HCT116 (cell line): ENCODE results near the gene ISG20. TPM values are rescaled to one million over a fixed set of nuclear protein-coding genes. Genes with fewer than 3 reads are reported as not detected.

Source experiments
- ATAC-seq: fragments of 200-7000 bp; cut with Tn5 transposase; 2 replicates; pipeline ENCODE4 v1.9.1; 2020; ENCODE audit warnings: mild to moderate bottlenecking, moderate library complexity
- BruUV-seq: library from RNA; stranded (reverse); fragments of 400-500 nt; replicated peaks from 2 replicates; lab custom pipeline; 2021; lab: Mats Ljungman, UMichigan
- CTCF ChIA-PET: fragments of 300-600 bp; sonication (Branson Sonifier 250); formaldehyde crosslinking; loops from one replicate; lab custom pipeline; 2021; ENCODE audit warnings: antibody characterized with exemption; lab: Charles Lee
- POLR2A ChIA-PET: fragments of 300-600, 350-600 bp; sonication (Branson Sonifier 250); formaldehyde crosslinking; loops from one replicate; lab custom pipeline; 2021; ENCODE audit warnings: antibody characterized with exemption; lab: Charles Lee
- RAD21 ChIA-PET, 2 experiments: fragments of 300-600 bp; sonication (Branson Sonifier 250); formaldehyde crosslinking; loops; one replicate each; lab custom pipeline; 2023; ENCODE audit warnings: low total read pairs in 2 of 2; ENCODE audit not compliant: uncharacterized antibody in 2 of 2, unreplicated experiment in 2 of 2, low non-redundant PET in 1 of 2; lab: Charles Lee
- DNase-seq: peaks from one replicate; pipeline ENCODE4 v3.0.0-alpha.2; 2010; ENCODE audit warnings: low read depth, low spot score
- H2AFZ ChIP-seq: fragments of 200-600 bp; shearing (Covaris generic), sonication (generic); 2 replicates; pipeline ENCODE4 v1.6.1; 2017; ENCODE audit warnings: low read depth, mixed run types, mixed read lengths, antibody characterized with exemption, low read length; ENCODE audit not compliant: poor library complexity, severe bottlenecking
- H3K27ac ChIP-seq: 2 replicates; pipeline ENCODE4 v1.5.1; 2012; ENCODE audit warnings: low read depth, low read length
- H3K27me3 ChIP-seq: fragments of 200-600 bp; sonication (generic); 2 replicates; pipeline ENCODE4 v1.6.1; 2016; ENCODE audit warnings: mixed run types, low read length, mixed read lengths; ENCODE audit not compliant: insufficient read depth
- H3K36me3 ChIP-seq, 2 experiments: fragments of 200-500 bp in 1 of 2; fragments of 200-600 bp in 1 of 2; sonication (Bioruptor generic) in 1 of 2; sonication (generic) in 1 of 2; 2 replicates each; pipeline versions ENCODE4 v1.5.1 to v1.6.1; 2014 to 2016; ENCODE audit warnings: low read length in 2 of 2, inconsistent platforms in 1 of 2, mixed read lengths in 1 of 2, mixed run types in 1 of 2; ENCODE audit not compliant: insufficient read depth in 2 of 2, control insufficient read depth in 1 of 2
- H3K4me1 ChIP-seq, 2 experiments: fragments of 200-600 bp in 1 of 2; sonication (generic) in 1 of 2; 2 replicates each; pipeline versions ENCODE4 v1.5.1 to v1.6.1; 2012 to 2017; ENCODE audit warnings: low read length in 2 of 2, inconsistent platforms in 1 of 2, mild to moderate bottlenecking in 1 of 2, mixed read lengths in 1 of 2, mixed run types in 1 of 2, moderate library complexity in 1 of 2; ENCODE audit not compliant: insufficient read depth in 2 of 2, control insufficient read depth in 1 of 2
- H3K4me2 ChIP-seq: fragments of 200-600 bp; sonication (generic); 2 replicates; pipeline ENCODE4 v1.6.1; 2017; ENCODE audit warnings: mixed run types, low read length, mixed read lengths
- H3K4me3 ChIP-seq, 2 experiments: fragments of 200-600 bp in 1 of 2; sonication (generic) in 1 of 2; replicated peaks in 1 of 2; 2 replicates each; pipeline ENCODE4 v1.5.1; 2011 to 2016; ENCODE audit warnings: low read length in 2 of 2, control low read depth in 1 of 2, low read depth in 1 of 2, mild to moderate bottlenecking in 1 of 2, mixed read lengths in 1 of 2, mixed run types in 1 of 2
- H3K79me2 ChIP-seq: fragments of 200-600 bp; sonication (generic); 2 replicates; pipeline ENCODE4 v1.6.1; 2017; ENCODE audit warnings: mild to moderate bottlenecking, mixed run types, low read length, moderate library complexity, mixed read lengths; ENCODE audit not compliant: insufficient read depth
- H3K9ac ChIP-seq: fragments of 200-600 bp; sonication (generic); 2 replicates; pipeline ENCODE4 v1.6.1; 2016; ENCODE audit warnings: low read length, mixed read lengths
- H3K9me2 ChIP-seq: fragments of 200-600 bp; sonication (generic), shearing (Covaris generic); 2 replicates; pipeline ENCODE4 v1.6.1; 2017; ENCODE audit warnings: mixed run types, mild to moderate bottlenecking, moderate library complexity; ENCODE audit not compliant: insufficient read depth
- H3K9me3 ChIP-seq, 2 experiments: fragments of 200-500 bp in 1 of 2; fragments of 200-600 bp in 1 of 2; sonication (Bioruptor generic) in 1 of 2; sonication (generic) in 1 of 2; 2 replicates each; pipeline ENCODE4 v1.6.1; 2014 to 2017; ENCODE audit warnings: low read length in 2 of 2, mixed read lengths in 2 of 2, inconsistent platforms in 1 of 2, low read depth in 1 of 2, mild to moderate bottlenecking in 1 of 2, mixed run types in 1 of 2, moderate library complexity in 1 of 2; ENCODE audit not compliant: control insufficient read depth in 1 of 2, insufficient read depth in 1 of 2
- H4K20me1 ChIP-seq: fragments of 200-600 bp; sonication (generic), shearing (Covaris generic); 2 replicates; pipeline ENCODE4 v1.6.1; 2017; ENCODE audit warnings: mixed run types, mild to moderate bottlenecking, moderate library complexity; ENCODE audit not compliant: insufficient read depth
- ATF3 ChIP-seq: IDR thresholded peaks from 2 replicates; pipeline ENCODE4 v1.6.1; 2012
- CEBPB ChIP-seq: IDR thresholded peaks from 2 replicates; pipeline ENCODE4 v1.6.1; 2012; ENCODE audit warnings: low read depth
- CTCF ChIP-seq, 3 experiments: fragments of 200-600 bp in 1 of 3; sonication (generic) in 1 of 3; IDR thresholded peaks in 2 of 3; conservative IDR thresholded peaks in 1 of 3; 2 replicates each; pipeline ENCODE4 v1.5.1; 2012 to 2017; ENCODE audit warnings: low read depth in 2 of 3, low read length in 2 of 3, antibody characterized with exemption in 1 of 3, borderline replicate concordance in 1 of 3, control low read depth in 1 of 3, mild to moderate bottlenecking in 1 of 3, mixed read lengths in 1 of 3, mixed run types in 1 of 3, moderate library complexity in 1 of 3; ENCODE audit not compliant: insufficient read depth in 1 of 3
- EGR1 ChIP-seq: IDR thresholded peaks from 2 replicates; pipeline ENCODE4 v1.6.1; 2012; ENCODE audit warnings: low read depth
- FOSL1 ChIP-seq: IDR thresholded peaks from 2 replicates; pipeline ENCODE4 v1.6.1; 2012; ENCODE audit warnings: low read depth
- JUND ChIP-seq: IDR thresholded peaks from 2 replicates; pipeline ENCODE4 v1.6.1; 2012
- MAX ChIP-seq: IDR thresholded peaks from 2 replicates; pipeline ENCODE4 v1.6.1; 2012
- POLR2A ChIP-seq: IDR thresholded peaks from 2 replicates; pipeline ENCODE4 v1.7.0; 2011; ENCODE audit warnings: borderline replicate concordance; ENCODE audit not compliant: insufficient read depth, insufficient read length; ENCODE audit errors: extremely low read depth
- POLR2AphosphoS5 ChIP-seq: IDR thresholded peaks from 2 replicates; pipeline ENCODE4 v1.6.1; 2011; ENCODE audit warnings: mild to moderate bottlenecking, low read depth, low read length, moderate library complexity
- REST ChIP-seq: IDR thresholded peaks from 2 replicates; pipeline ENCODE4 v1.6.1; 2012; ENCODE audit warnings: low read depth
- SIN3A ChIP-seq: IDR thresholded peaks from 2 replicates; pipeline ENCODE4 v1.6.1; 2012; ENCODE audit warnings: low read depth
- SP1 ChIP-seq: IDR thresholded peaks from 2 replicates; pipeline ENCODE4 v1.6.1; 2012; ENCODE audit warnings: low read depth
- TCF7L2 ChIP-seq: IDR thresholded peaks from 2 replicates; pipeline ENCODE4 v1.7.0; 2011; ENCODE audit warnings: borderline replicate concordance, inconsistent platforms; ENCODE audit not compliant: insufficient read depth, insufficient read length; ENCODE audit errors: extremely low read depth
- ZBTB33 ChIP-seq: IDR thresholded peaks from 2 replicates; pipeline ENCODE4 v1.6.1; 2011; ENCODE audit warnings: mild to moderate bottlenecking, low read length, moderate library complexity; ENCODE audit not compliant: insufficient replicate concordance; ENCODE audit errors: extremely low read depth
- ZFX ChIP-seq: fragments of 450-650 bp; IDR thresholded peaks from 2 replicates; pipeline ENCODE4 v1.6.1; 2017
- ZNF274 ChIP-seq: fragments of 200-500 bp; sonication (Bioruptor generic); IDR thresholded peaks from 2 replicates; pipeline ENCODE4 v1.6.1; 2014; ENCODE audit warnings: mild to moderate bottlenecking, low read depth, low read length, inconsistent platforms
- intact Hi-C: fragments of 100-400 bp; cut with micrococcal nuclease; formaldehyde crosslinking; loops from 2 replicates; pipeline ENCODE4 v1.10.0; 2022
- total RNA-seq: library from RNA; stranded (reverse); gene quantifications from one replicate; pipeline ENCODE4 v1.2.1, GENCODE V29; 2021; ENCODE audit not compliant: unreplicated experiment

The ISG20 gene
- total RNA-seq, 1 experiment from 2014 or later = 11.0 TPM

GRCh38 chr15:88674661-88675060 lies 35.8 kb downstream of the ISG20 start (continued):
- no peak for TF ChIP-seq ZBTB33
- TF ChIP-seq TCF7L2 = no peak
- no peak for TF ChIP-seq FOSL1
- TF ChIP-seq, all 23 proteins: peak for 0

GRCh38 chr15:88678755-88679154 lies 39.9 kb downstream of the ISG20 start:
- RAD21 ChIA-PET = no interaction called here
- H3K4me2 ChIP-seq = no peak overlapping the region
- H3K9me3 ChIP-seq = no peaks in the 10 kb centered on the region
- BruUV-seq = no TSS peak
- no peak for DNase-seq
- no peaks in the 10 kb centered on the region for H4K20me1 ChIP-seq
- no peak overlapping the region for H3K27ac ChIP-seq
- H3K9me2 ChIP-seq = no peaks in the 10 kb centered on the region
- H3K79me2 ChIP-seq = no peaks in the 10 kb centered on the region
- H3K4me3 ChIP-seq = no peak overlapping the region
- no peak overlapping the region for H2AFZ ChIP-seq
- intact Hi-C loops = no loop called here
- H3K27me3 ChIP-seq = peaks cover 11% of the 10 kb centered on the region
- POLR2A ChIA-PET = interaction anchor here (0.6 kb wide), 1 partner anchor 86 kb away, joined by 4 read pairs; no protein-coding TSS in a partner anchor
- H3K9ac ChIP-seq = no peak overlapping the region
- ATAC-seq = no peak
- H3K36me3 ChIP-seq = no peaks in the 10 kb centered on the region
- CTCF ChIA-PET = no interaction called here
- H3K4me1 ChIP-seq = no peaks in the 10 kb centered on the region
- no peak for TF ChIP-seq MAX
- TF ChIP-seq ZBTB33 = no peak
- no peak for TF ChIP-seq ZNF274
- no peak for TF ChIP-seq SP1
- TF ChIP-seq POLR2A = no peak
- TF ChIP-seq CTCF (IDR thresholded peaks at IDR 0.05 in 2 of 3, conservative IDR thresholded peaks at IDR 0.05 in 1 of 3; ENCODE audit: borderline replicate concordance in 1 of 3, insufficient read depth in 1 of 3, low read depth in 2 of 3, low read length in 2 of 3) = no peak
- no peak for TF ChIP-seq POLR2AphosphoS5
- no peak for TF ChIP-seq CEBPB
- TF ChIP-seq ZFX = no peak
- TF ChIP-seq ATF3 = no peak
- no peak for TF ChIP-seq EGR1
- TF ChIP-seq SIN3A = no peak
- TF ChIP-seq REST = no peak
- no peak for TF ChIP-seq JUND
